ENCODE measurements around the gene OTOS.

GRCh38 chr2:240166191-240166590 lies 25.7 kb upstream of the OTOS start:
- no peak for TF ChIP-seq CTCF (IDR thresholded peaks at IDR 0.05)
- TF ChIP-seq, protein P1, sequence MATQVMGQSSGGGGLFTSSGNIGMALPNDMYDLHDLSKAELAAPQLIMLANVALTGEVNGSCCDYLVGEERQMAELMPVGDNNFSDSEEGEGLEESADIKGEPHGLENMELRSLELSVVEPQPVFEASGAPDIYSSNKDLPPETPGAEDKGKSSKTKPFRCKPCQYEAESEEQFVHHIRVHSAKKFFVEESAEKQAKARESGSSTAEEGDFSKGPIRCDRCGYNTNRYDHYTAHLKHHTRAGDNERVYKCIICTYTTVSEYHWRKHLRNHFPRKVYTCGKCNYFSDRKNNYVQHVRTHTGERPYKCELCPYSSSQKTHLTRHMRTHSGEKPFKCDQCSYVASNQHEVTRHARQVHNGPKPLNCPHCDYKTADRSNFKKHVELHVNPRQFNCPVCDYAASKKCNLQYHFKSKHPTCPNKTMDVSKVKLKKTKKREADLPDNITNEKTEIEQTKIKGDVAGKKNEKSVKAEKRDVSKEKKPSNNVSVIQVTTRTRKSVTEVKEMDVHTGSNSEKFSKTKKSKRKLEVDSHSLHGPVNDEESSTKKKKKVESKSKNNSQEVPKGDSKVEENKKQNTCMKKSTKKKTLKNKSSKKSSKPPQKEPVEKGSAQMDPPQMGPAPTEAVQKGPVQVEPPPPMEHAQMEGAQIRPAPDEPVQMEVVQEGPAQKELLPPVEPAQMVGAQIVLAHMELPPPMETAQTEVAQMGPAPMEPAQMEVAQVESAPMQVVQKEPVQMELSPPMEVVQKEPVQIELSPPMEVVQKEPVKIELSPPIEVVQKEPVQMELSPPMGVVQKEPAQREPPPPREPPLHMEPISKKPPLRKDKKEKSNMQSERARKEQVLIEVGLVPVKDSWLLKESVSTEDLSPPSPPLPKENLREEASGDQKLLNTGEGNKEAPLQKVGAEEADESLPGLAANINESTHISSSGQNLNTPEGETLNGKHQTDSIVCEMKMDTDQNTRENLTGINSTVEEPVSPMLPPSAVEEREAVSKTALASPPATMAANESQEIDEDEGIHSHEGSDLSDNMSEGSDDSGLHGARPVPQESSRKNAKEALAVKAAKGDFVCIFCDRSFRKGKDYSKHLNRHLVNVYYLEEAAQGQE (IDR thresholded peaks at IDR 0.05; ENCODE audit: insufficient read depth in 1 of 2, low read depth in 2 of 2, low read length in 1 of 2) = no peak
- TF ChIP-seq SIN3A (IDR thresholded peaks at IDR 0.05; ENCODE audit: borderline replicate concordance, insufficient read depth, low read depth, low read length) = no peak
- no peak for TF ChIP-seq TCF7L2 (IDR thresholded peaks at IDR 0.05; ENCODE audit: low read depth, low read length)
